HepG2 (cell line): Measurements from ENCODE around the gene RHOG. TPM values are rescaled to one million over a fixed set of nuclear protein-coding genes. Genes with fewer than 3 reads are reported as not detected.
A peak's percentile ranks its signal among the peaks of the same experiment; 100 is the strongest.

Source experiments
- ATAC-seq: fragments of 200-7000 bp; cut with Tn5 transposase; 3 replicates; pipeline ENCODE4 v1.9.1; 2020; ENCODE audit warnings: mild to moderate bottlenecking, moderate library complexity
- BruUV-seq: library from RNA; stranded (reverse); fragments of 400-500 nt; replicated peaks from 2 replicates; lab custom pipeline; 2021; lab: Mats Ljungman, UMichigan
- CTCF ChIA-PET: fragments of 300-600 bp; formaldehyde crosslinking; extraction: SDS; loops from one replicate; lab custom pipeline; 2021; ENCODE audit warnings: low total read pairs, inconsistent platforms, low intra/inter-chr PET ratio; lab: Yijun Ruan, JAX
- POLR2A ChIA-PET: fragments of 350-600 bp; sonication (Branson Sonifier 250); formaldehyde crosslinking; loops from one replicate; lab custom pipeline; 2020; ENCODE audit warnings: antibody characterized with exemption, inconsistent platforms; lab: Yijun Ruan, JAX
- DNase-seq: peaks from one replicate; pipeline ENCODE4 v3.0.0-alpha.2; 2015; ENCODE audit warnings: low spot score
- FAIRE-seq: peaks from 3 replicates; lab custom pipeline; 2011; peaks lifted over from hg19 to GRCh38; lab: Jason Lieb, UNC
- H2AFZ ChIP-seq: one replicate; pipeline ENCODE4 v1.6.1; 2011; ENCODE audit warnings: low read length, inconsistent platforms
- H3K27ac ChIP-seq: fragments of 300-600 bp; 3 replicates; pipeline ENCODE4 v1.8.0; 2011; ENCODE audit warnings: mixed run types, mild to moderate bottlenecking, mixed read lengths, low read length, inconsistent platforms; ENCODE audit not compliant: insufficient read depth; ENCODE audit errors: extremely low read length
- H3K27me3 ChIP-seq, 2 experiments: fragments of 200-600 bp in 1 of 2; 2 replicates in 1 of 2; 3 replicates in 1 of 2; pipeline versions ENCODE4 v1.6.0 to v1.8.0; 2011; ENCODE audit warnings: low read length in 2 of 2, mild to moderate bottlenecking in 2 of 2, moderate library complexity in 2 of 2, inconsistent platforms in 1 of 2; ENCODE audit not compliant: insufficient read depth in 2 of 2, control insufficient read depth in 1 of 2
- H3K36me3 ChIP-seq, 2 experiments: fragments of 200-600 bp in 1 of 2; replicated peaks in 1 of 2; 2 replicates in 1 of 2; 3 replicates in 1 of 2; pipeline versions ENCODE4 v1.5.1 to v1.8.0; 2011; ENCODE audit warnings: low read length in 2 of 2, inconsistent platforms in 1 of 2; ENCODE audit not compliant: insufficient read depth in 2 of 2, control insufficient read depth in 1 of 2
- H3K4me1 ChIP-seq: 2 replicates; pipeline ENCODE4 v1.5.1; 2012; ENCODE audit warnings: low read length, inconsistent platforms; ENCODE audit not compliant: insufficient read depth
- H3K4me2 ChIP-seq: 2 replicates; pipeline ENCODE4 v1.6.0; 2011; ENCODE audit warnings: low read depth, low read length, inconsistent platforms
- H3K4me3 ChIP-seq, 3 experiments: fragments of 200-600 bp in 1 of 3; sonication (generic), shearing (Covaris generic) in 1 of 3; replicated peaks in 1 of 3; 2 replicates each; pipeline ENCODE4 v1.5.1; 2011 to 2016; ENCODE audit warnings: low read length in 3 of 3, inconsistent platforms in 2 of 3, low read depth in 2 of 3, mild to moderate bottlenecking in 2 of 3, control low read depth in 1 of 3, mixed read lengths in 1 of 3; ENCODE audit not compliant: insufficient read depth in 1 of 3
- H3K79me2 ChIP-seq: one replicate; pipeline ENCODE4 v1.6.1; 2011; ENCODE audit warnings: low read length, inconsistent platforms; ENCODE audit not compliant: insufficient read depth
- H3K9ac ChIP-seq: 2 replicates; pipeline ENCODE4 v1.6.0; 2011; ENCODE audit warnings: mild to moderate bottlenecking, low read depth, low read length, inconsistent platforms; ENCODE audit not compliant: insufficient read depth
- H3K9me3 ChIP-seq: 2 replicates; pipeline ENCODE4 v1.5.1; 2012; ENCODE audit warnings: mild to moderate bottlenecking, low read length
- H4K20me1 ChIP-seq: 2 replicates; pipeline ENCODE4 v1.6.0; 2011; ENCODE audit warnings: inconsistent platforms, mild to moderate bottlenecking, low read length, moderate library complexity; ENCODE audit not compliant: insufficient read depth
- DNMT1 ChIP-seq: sonication (generic); formaldehyde crosslinking; IDR thresholded peaks from 2 replicates; pipeline ENCODE4 v1.5.1; 2020; ENCODE audit warnings: mild to moderate bottlenecking, missing genetic modification reagents
- EEA1 ChIP-seq: sonication (generic); formaldehyde crosslinking; IDR thresholded peaks from 2 replicates; pipeline ENCODE4 v1.5.1; 2020; ENCODE audit warnings: mild to moderate bottlenecking, missing genetic modification reagents, borderline replicate concordance
- ELF1 ChIP-seq: sonication (generic); formaldehyde crosslinking; IDR thresholded peaks from 2 replicates; pipeline ENCODE4 v1.4.0; 2020; ENCODE audit warnings: missing genetic modification reagents
- ZBTB38 ChIP-seq: sonication (generic); formaldehyde crosslinking; IDR thresholded peaks from 2 replicates; pipeline ENCODE4 v1.5.1; 2020; ENCODE audit warnings: mild to moderate bottlenecking, missing genetic modification reagents
- ZFY ChIP-seq: sonication (generic); formaldehyde crosslinking; IDR thresholded peaks from 2 replicates; pipeline ENCODE4 v1.4.0; 2020; ENCODE audit warnings: missing genetic modification reagents
- ZNF224 ChIP-seq: sonication (generic); formaldehyde crosslinking; IDR thresholded peaks from 2 replicates; pipeline ENCODE4 v1.5.0; 2020; ENCODE audit warnings: mild to moderate bottlenecking, missing genetic modification reagents
- ZNF343 ChIP-seq: sonication (generic); formaldehyde crosslinking; IDR thresholded peaks from 2 replicates; pipeline ENCODE4 v1.4.0; 2020; ENCODE audit warnings: mild to moderate bottlenecking, missing genetic modification reagents
- WGBS: methylation state at CpG from one replicate; pipeline ENCODE4 v1.1.6; 2017; ENCODE audit warnings: low lambda C conversion rate; 5-methylcytosine and 5-hydroxymethylcytosine counted together
- in situ Hi-C: cut with HindIII; loops from 2 replicates; pipeline ENCODE4 v1.10.0; 2017; ENCODE audit warnings: low pct_unique_long_range_greater_than_20kb; ENCODE audit not compliant: extremely low pct_ligation_motif_present
- intact Hi-C: fragments of 100-400 bp; cut with micrococcal nuclease; formaldehyde crosslinking; loops from one replicate; pipeline ENCODE4 v1.10.0; 2022; ENCODE audit not compliant: unreplicated experiment
- polyA plus RNA-seq, 8 experiments: library from polyadenylated mRNA; depleted of rRNA in 3 of 8; stranded (reverse) in 7 of 8; unstranded in 1 of 8; fragments of >200 nt; fragmentation: Illumina TruSeq in 4 of 8; extraction: Trizol in 4 of 8; gene quantifications; 2 replicates each; pipeline versions ENCODE4 v1.2.1 to v1.2.3, GENCODE V29; 2011 to 2016; ENCODE audit warnings: low read depth in 4 of 8, missing spikeins in 1 of 8, mixed read lengths in 1 of 8; ENCODE audit not compliant: insufficient read depth in 1 of 8
- total RNA-seq, 5 experiments: library from RNA; depleted of rRNA; stranded (reverse); fragments of >200 nt; fragmentation: Illumina TruSeq; extraction: Trizol; gene quantifications; 2 replicates each; pipeline ENCODE4 v1.2.3, GENCODE V29; 2016; ENCODE audit warnings: low read depth in 1 of 5
- TF ChIP-seq, protein P1 (sequence below): sonication (generic); formaldehyde crosslinking; IDR thresholded peaks from 2 replicates; pipeline ENCODE4 v1.4.0; 2020; ENCODE audit warnings: missing genetic modification reagents, borderline replicate concordance
- TF ChIP-seq, protein P2 (sequence below): sonication (generic); formaldehyde crosslinking; IDR thresholded peaks from 2 replicates; pipeline ENCODE4 v1.8.0; 2022; ENCODE audit warnings: mild to moderate bottlenecking, missing genetic modification reagents; ENCODE audit not compliant: insufficient replicate concordance
- TF ChIP-seq, protein P3 (sequence below): sonication (generic); formaldehyde crosslinking; IDR thresholded peaks from 2 replicates; pipeline ENCODE4 v1.9.0; 2021; ENCODE audit warnings: missing genetic modification reagents, borderline replicate concordance

RHOG gene
- total and polyA plus RNA-seq, 2 of the 13 experiments (the other 11 are each of a cell fraction or from before 2014, with no cell fraction given) = 7.7 to 23.4 TPM

DNA sequence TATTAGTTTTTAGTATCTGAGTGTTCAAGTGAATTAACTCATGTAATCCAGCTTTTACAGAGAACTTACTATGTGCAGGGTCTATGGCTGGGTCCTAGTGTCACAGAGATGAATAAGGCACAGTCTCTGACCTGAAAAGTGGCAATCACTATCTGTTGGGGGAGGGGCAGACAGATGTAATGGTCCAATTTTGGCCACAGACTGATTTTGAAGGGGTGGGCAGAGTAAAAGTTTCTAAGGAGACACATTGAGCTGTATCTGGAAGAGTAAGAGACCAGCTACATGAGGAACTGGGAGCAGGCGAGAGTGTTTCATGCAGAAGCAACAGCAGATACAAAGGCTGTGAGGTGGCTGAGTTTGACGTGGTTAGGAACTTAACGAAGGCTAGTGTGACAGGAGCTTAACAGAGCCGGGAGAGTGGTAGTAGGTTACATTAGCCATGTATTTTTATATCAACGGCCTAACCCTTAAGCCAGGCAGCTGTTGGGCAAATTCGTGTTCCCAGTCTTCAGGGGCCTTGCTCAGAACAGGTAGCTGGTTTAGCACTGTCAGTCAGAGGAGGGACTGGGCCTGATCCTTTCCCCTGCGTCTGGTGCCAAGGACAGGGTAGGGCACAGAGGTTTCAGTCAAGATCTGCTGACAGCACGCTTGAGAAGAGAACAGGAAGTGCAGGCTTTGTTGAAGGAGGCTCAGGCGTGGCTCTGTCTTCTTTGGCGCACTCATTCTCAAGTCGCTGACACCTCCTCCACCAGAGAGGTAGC, 13.3 kb upstream of the RHOG start:
- WGBS = 73% methylated on average over 11 of the region's 11 CpGs
- ATAC-seq = no peak
- intact Hi-C loops (loop anchor here (2.0 kb wide), 3 partner anchors 13 to 105 kb away; partner anchors contain the start of gene RHOG), in situ Hi-C loops (loop anchor here (10.0 kb wide), 1 partner anchor 111 kb away; no protein-coding TSS in a partner anchor)
- Histone ChIP-seq H3K79me2 (peaks cover 33% of the 10 kb centered on the region), H4K20me1 (no peaks in the 10 kb centered on the region), H3K9ac (peak overlapping the region; percentile 84), H3K36me3 (no peaks in the 10 kb centered on the region), H3K27me3 (no peaks in the 10 kb centered on the region; a peak in 1 of 5 replicates), H3K4me1 (peaks cover 44% of the 10 kb centered on the region), H2AFZ (peak overlapping the region; percentile 18), H3K4me2 (peak overlapping the region; percentile 96), H3K27ac (no peak overlapping the region), H3K9me3 (no peaks in the 10 kb centered on the region), H3K4me3 (peak overlapping the region; percentile 83 to 96 (median 87); a peak in 5 of 6 replicates)
- POLR2A ChIA-PET = interaction anchor here (0.9 to 3.4 kb wide), 18 partner anchors 13 to 218 kb away, joined by 3 to 44 read pairs (median 8); partner anchors contain the start of genes NUP98 and RHOG
- no TSS peak for BruUV-seq
- TF ChIP-seq, protein P1, sequence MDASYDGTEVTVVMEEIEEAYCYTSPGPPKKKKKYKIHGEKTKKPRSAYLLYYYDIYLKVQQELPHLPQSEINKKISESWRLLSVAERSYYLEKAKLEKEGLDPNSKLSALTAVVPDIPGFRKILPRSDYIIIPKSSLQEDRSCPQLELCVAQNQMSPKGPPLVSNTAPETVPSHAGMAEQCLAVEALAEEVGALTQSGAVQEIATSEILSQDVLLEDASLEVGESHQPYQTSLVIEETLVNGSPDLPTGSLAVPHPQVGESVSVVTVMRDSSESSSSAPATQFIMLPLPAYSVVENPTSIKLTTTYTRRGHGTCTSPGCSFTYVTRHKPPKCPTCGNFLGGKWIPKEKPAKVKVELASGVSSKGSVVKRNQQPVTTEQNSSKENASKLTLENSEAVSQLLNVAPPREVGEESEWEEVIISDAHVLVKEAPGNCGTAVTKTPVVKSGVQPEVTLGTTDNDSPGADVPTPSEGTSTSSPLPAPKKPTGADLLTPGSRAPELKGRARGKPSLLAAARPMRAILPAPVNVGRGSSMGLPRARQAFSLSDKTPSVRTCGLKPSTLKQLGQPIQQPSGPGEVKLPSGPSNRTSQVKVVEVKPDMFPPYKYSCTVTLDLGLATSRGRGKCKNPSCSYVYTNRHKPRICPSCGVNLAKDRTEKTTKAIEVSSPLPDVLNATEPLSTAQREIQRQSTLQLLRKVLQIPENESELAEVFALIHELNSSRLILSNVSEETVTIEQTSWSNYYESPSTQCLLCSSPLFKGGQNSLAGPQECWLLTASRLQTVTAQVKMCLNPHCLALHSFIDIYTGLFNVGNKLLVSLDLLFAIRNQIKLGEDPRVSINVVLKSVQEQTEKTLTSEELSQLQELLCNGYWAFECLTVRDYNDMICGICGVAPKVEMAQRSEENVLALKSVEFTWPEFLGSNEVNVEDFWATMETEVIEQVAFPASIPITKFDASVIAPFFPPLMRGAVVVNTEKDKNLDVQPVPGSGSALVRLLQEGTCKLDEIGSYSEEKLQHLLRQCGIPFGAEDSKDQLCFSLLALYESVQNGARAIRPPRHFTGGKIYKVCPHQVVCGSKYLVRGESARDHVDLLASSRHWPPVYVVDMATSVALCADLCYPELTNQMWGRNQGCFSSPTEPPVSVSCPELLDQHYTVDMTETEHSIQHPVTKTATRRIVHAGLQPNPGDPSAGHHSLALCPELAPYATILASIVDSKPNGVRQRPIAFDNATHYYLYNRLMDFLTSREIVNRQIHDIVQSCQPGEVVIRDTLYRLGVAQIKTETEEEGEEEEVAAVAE (CRISPR knock-in tag) = no peak
- TF ChIP-seq ZFY (CRISPR knock-in tag) (no peak), EEA1 (CRISPR knock-in tag) (0 out of 2 replicates have a peak, but pooled peaks have one; percentile 41), ZNF343 (CRISPR knock-in tag) (no peak), ZBTB38 (CRISPR knock-in tag) (peak; percentile 25; the same call in 1 of the 2 replicates), ELF1 (CRISPR knock-in tag) (no peak), DNMT1 (0 out of 2 replicates have a peak, but pooled peaks have one; percentile 75), ZNF224 (peak; percentile 74; the same call in 1 of the 2 replicates)
- TF ChIP-seq, protein P2, sequence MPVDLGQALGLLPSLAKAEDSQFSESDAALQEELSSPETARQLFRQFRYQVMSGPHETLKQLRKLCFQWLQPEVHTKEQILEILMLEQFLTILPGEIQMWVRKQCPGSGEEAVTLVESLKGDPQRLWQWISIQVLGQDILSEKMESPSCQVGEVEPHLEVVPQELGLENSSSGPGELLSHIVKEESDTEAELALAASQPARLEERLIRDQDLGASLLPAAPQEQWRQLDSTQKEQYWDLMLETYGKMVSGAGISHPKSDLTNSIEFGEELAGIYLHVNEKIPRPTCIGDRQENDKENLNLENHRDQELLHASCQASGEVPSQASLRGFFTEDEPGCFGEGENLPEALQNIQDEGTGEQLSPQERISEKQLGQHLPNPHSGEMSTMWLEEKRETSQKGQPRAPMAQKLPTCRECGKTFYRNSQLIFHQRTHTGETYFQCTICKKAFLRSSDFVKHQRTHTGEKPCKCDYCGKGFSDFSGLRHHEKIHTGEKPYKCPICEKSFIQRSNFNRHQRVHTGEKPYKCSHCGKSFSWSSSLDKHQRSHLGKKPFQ = peak; percentile 34
- TF ChIP-seq, protein P3, sequence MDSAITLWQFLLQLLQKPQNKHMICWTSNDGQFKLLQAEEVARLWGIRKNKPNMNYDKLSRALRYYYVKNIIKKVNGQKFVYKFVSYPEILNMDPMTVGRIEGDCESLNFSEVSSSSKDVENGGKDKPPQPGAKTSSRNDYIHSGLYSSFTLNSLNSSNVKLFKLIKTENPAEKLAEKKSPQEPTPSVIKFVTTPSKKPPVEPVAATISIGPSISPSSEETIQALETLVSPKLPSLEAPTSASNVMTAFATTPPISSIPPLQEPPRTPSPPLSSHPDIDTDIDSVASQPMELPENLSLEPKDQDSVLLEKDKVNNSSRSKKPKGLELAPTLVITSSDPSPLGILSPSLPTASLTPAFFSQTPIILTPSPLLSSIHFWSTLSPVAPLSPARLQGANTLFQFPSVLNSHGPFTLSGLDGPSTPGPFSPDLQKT (CRISPR knock-in tag) = no peak
- DNase-seq = no peak
- CTCF ChIA-PET = interaction anchor here (1.0 to 2.1 kb wide), 2 partner anchors 113 to 218 kb away, joined by 3 to 30 read pairs; no protein-coding TSS in a partner anchor
- FAIRE-seq = no peak
